ENCODE measurements around the gene BCAS3. TPM values are rescaled to one million over a fixed set of nuclear protein-coding genes. Genes with fewer than 3 reads are reported as not detected.

The BCAS3 gene
- total RNA-seq, 2 experiments from 2014 or later, result 13.4 to 14.5 TPM

GRCh38 chr17:61343576-61343975 is 665.9 kb downstream of the BCAS3 start:
- Histone ChIP-seq H3K9me3 (ENCODE audit: low read length) (no peaks in the 10 kb centered on the region), H3K79me2 (ENCODE audit: insufficient read depth, low read depth, low read length) (no peaks in the 10 kb centered on the region), H3K36me3 (ENCODE audit: insufficient read depth, low read length) (no peaks in the 10 kb centered on the region), H3K4me1 (ENCODE audit: insufficient read depth, low read length, poor library complexity, severe bottlenecking) (no peaks in the 10 kb centered on the region), H2AFZ (ENCODE audit: low read length) (no peak overlapping the region), H4K20me1 (ENCODE audit: insufficient read depth, low read length) (no peaks in the 10 kb centered on the region), H3K4me2 (ENCODE audit: low read length) (no peak overlapping the region), H3K4me3 (ENCODE audit: low read depth, low read length, poor library complexity, severe bottlenecking) (no peak overlapping the region), H3K9me2 (ENCODE audit: insufficient read depth, low read length) (no peaks in the 10 kb centered on the region), H3K27ac (ENCODE audit: low read depth, low read length, poor library complexity, severe bottlenecking) (no peak overlapping the region)
- POLR2A ChIA-PET, result interaction anchor here (0.6 kb wide), 1 partner anchor 429 kb away, joined by 4 read pairs; no protein-coding TSS in a partner anchor
- CTCF ChIA-PET (ENCODE audit: unreplicated experiment), result no interaction called here
- BruUV-seq (replicated peaks), result no TSS peak
- intact Hi-C loops (cut with micrococcal nuclease; ENCODE audit: unreplicated experiment), result no loop called here
- no peak for TF ChIP-seq EZH2phosphoT487 (IDR thresholded peaks at IDR 0.05; ENCODE audit: borderline replicate concordance, low read depth, low read length)
- TF ChIP-seq CTCF (conservative IDR thresholded peaks at IDR 0.05; ENCODE audit: low read length), result no peak
- no peak for DNase-seq (ENCODE audit: low spot score)

- H3K9me3 ChIP-seq (ENCODE audit: low read length), result no peaks in the 10 kb centered on the region
- intact Hi-C loops (cut with micrococcal nuclease; ENCODE audit: unreplicated experiment), result no loop called here
- no peaks in the 10 kb centered on the region for H3K36me3 ChIP-seq (ENCODE audit: insufficient read depth, low read length)
- no peak for DNase-seq (ENCODE audit: low spot score)
- H3K4me3 ChIP-seq (ENCODE audit: low read depth, low read length, poor library complexity, severe bottlenecking), result no peak overlapping the region
- H3K79me2 ChIP-seq (ENCODE audit: insufficient read depth, low read depth, low read length), result no peaks in the 10 kb centered on the region
- H3K27ac ChIP-seq (ENCODE audit: low read depth, low read length, poor library complexity, severe bottlenecking), result no peak overlapping the region
- no TSS peak for BruUV-seq (replicated peaks)
- no peaks in the 10 kb centered on the region for H3K4me1 ChIP-seq (ENCODE audit: insufficient read depth, low read length, poor library complexity, severe bottlenecking)
- CTCF ChIA-PET (ENCODE audit: unreplicated experiment), result interaction anchor here (0.6 kb wide), 1 partner anchor 503 kb away, joined by 3 read pairs; no protein-coding TSS in a partner anchor
- H2AFZ ChIP-seq (ENCODE audit: low read length), result no peak overlapping the region
- H3K4me2 ChIP-seq (ENCODE audit: low read length), result no peak overlapping the region
- POLR2A ChIA-PET, result no interaction called here
- no peaks in the 10 kb centered on the region for H4K20me1 ChIP-seq (ENCODE audit: insufficient read depth, low read length)
- TF ChIP-seq CTCF (conservative IDR thresholded peaks at IDR 0.05; ENCODE audit: low read length), result no peak
- TF ChIP-seq EZH2phosphoT487 (IDR thresholded peaks at IDR 0.05; ENCODE audit: borderline replicate concordance, low read depth, low read length), result no peak
- no peaks in the 10 kb centered on the region for H3K9me2 ChIP-seq (ENCODE audit: insufficient read depth, low read length)
Observed at GRCh38 chr17:61345061-61345460, 667.4 kb downstream of the BCAS3 start.

- Histone ChIP-seq H2AFZ (ENCODE audit: low read length) (no peak overlapping the region), H4K20me1 (ENCODE audit: insufficient read depth, low read length) (no peaks in the 10 kb centered on the region), H3K79me2 (ENCODE audit: insufficient read depth, low read depth, low read length) (no peaks in the 10 kb centered on the region), H3K27ac (ENCODE audit: low read depth, low read length, poor library complexity, severe bottlenecking) (no peak overlapping the region), H3K4me2 (ENCODE audit: low read length) (no peak overlapping the region), H3K9me2 (ENCODE audit: insufficient read depth, low read length) (no peaks in the 10 kb centered on the region), H3K4me3 (ENCODE audit: low read depth, low read length, poor library complexity, severe bottlenecking) (no peak overlapping the region), H3K4me1 (ENCODE audit: insufficient read depth, low read length, poor library complexity, severe bottlenecking) (no peaks in the 10 kb centered on the region), H3K9me3 (ENCODE audit: low read length) (no peaks in the 10 kb centered on the region), H3K36me3 (ENCODE audit: insufficient read depth, low read length) (no peaks in the 10 kb centered on the region)
- ChIA-PET CTCF (ENCODE audit: unreplicated experiment) (no interaction called here), POLR2A (interaction anchor here (0.5 kb wide), 1 partner anchor 357 kb away, joined by 3 read pairs; no protein-coding TSS in a partner anchor)
- TF ChIP-seq CTCF (conservative IDR thresholded peaks at IDR 0.05; ENCODE audit: low read length) (no peak), EZH2phosphoT487 (IDR thresholded peaks at IDR 0.05; ENCODE audit: borderline replicate concordance, low read depth, low read length) (no peak)
- no peak for DNase-seq (ENCODE audit: low spot score)
- no TSS peak for BruUV-seq (replicated peaks)
- intact Hi-C loops (cut with micrococcal nuclease; ENCODE audit: unreplicated experiment), result no loop called here
Observed at GRCh38 chr17:61345825-61346666, 668.4 kb downstream of the BCAS3 start.
